T-cell (primary cell): ENCODE measurements around the gene RBBP9. TPM values are rescaled to one million over a fixed set of nuclear protein-coding genes. Genes with fewer than 3 reads are reported as not detected.

Experiments used
- ATAC-seq, 4 experiments: fragments of 200-7000 bp in 3 of 4; fragments of 150-1000 bp in 1 of 4; cut with Tn5 transposase; replicated peaks in 1 of 4; 1 replicate in 3 of 4; 2 replicates in 1 of 4; pipeline ENCODE4 v1.10.0; 2021; ENCODE audit warnings: moderate library complexity in 3 of 4, mild to moderate bottlenecking in 2 of 4, moderate number of reproducible peaks in 1 of 4
- CTCF ChIA-PET, 2 donors: fragments of 300-600 bp; sonication (Branson Sonifier 250); formaldehyde crosslinking; loops; one replicate each; lab custom pipeline; 2022; ENCODE audit warnings: antibody characterized with exemption in 2 of 2; lab: Charles Lee
- POLR2A ChIA-PET, 2 donors: fragments of 300-600 bp; sonication (Branson Sonifier 250); formaldehyde crosslinking; loops; one replicate each; lab custom pipeline; 2022; ENCODE audit warnings: antibody characterized with exemption in 2 of 2; lab: Charles Lee
- DNase-seq, 35 experiments: peaks; one replicate each; pipeline versions ENCODE4 v3.0.0 to v3.0.0-alpha.2; 2013 to 2023
- H3K27ac ChIP-seq: one replicate; pipeline ENCODE4 v1.5.1; 2013; ENCODE audit warnings: low read length
- H3K27me3 ChIP-seq, 2 experiments: replicated peaks in 1 of 2; 1 replicate in 1 of 2; 2 replicates in 1 of 2; pipeline versions ENCODE4 v1.6.1 to v1.7.0; 2013; ENCODE audit warnings: low read length in 1 of 2, mixed read lengths in 1 of 2; ENCODE audit not compliant: control insufficient read depth in 2 of 2, insufficient read depth in 2 of 2; ENCODE audit errors: extremely low read depth in 1 of 2
- H3K36me3 ChIP-seq, 2 donors: 1 replicate in 1 of 2; 2 replicates in 1 of 2; pipeline versions ENCODE4 v1.6.1 to v1.7.0; 2013; ENCODE audit warnings: low read length in 1 of 2; ENCODE audit not compliant: control insufficient read depth in 2 of 2, insufficient read depth in 1 of 2; ENCODE audit errors: extremely low read depth in 1 of 2
- H3K4me1 ChIP-seq, 2 experiments: 1 replicate in 1 of 2; 2 replicates in 1 of 2; pipeline versions ENCODE4 v1.6.1 to v1.7.0; 2013; ENCODE audit warnings: low read length in 2 of 2, mixed read lengths in 1 of 2; ENCODE audit not compliant: insufficient read depth in 2 of 2, control insufficient read depth in 1 of 2; ENCODE audit errors: extremely low read depth in 1 of 2
- H3K4me3 ChIP-seq, 2 donors: 1 replicate in 1 of 2; 2 replicates in 1 of 2; pipeline versions ENCODE4 v1.5.1 to v1.7.0; 2013; ENCODE audit warnings: mild to moderate bottlenecking in 2 of 2, low read length in 1 of 2, moderate library complexity in 1 of 2; ENCODE audit not compliant: control insufficient read depth in 1 of 2; ENCODE audit errors: extremely low read depth in 1 of 2
- H3K9me3 ChIP-seq: 2 replicates; pipeline ENCODE4 v1.7.0; 2013
- H3K27ac Mint-ChIP-seq, 2 donors: one replicate each; pipeline ENCODE4 v1.8.0; 2020 to 2021; ENCODE audit warnings: mild to moderate bottlenecking in 2 of 2, mixed read lengths in 2 of 2
- H3K27me3 Mint-ChIP-seq, 2 donors: one replicate each; pipeline ENCODE4 v1.8.0; 2021 to 2022; ENCODE audit warnings: mixed read lengths in 2 of 2
- H3K36me3 Mint-ChIP-seq: one replicate; pipeline ENCODE4 v1.8.0; 2021; ENCODE audit warnings: mixed read lengths
- H3K4me1 Mint-ChIP-seq, 3 donors: one replicate each; pipeline ENCODE4 v1.8.0; 2020 to 2022; ENCODE audit warnings: mixed read lengths in 3 of 3, mild to moderate bottlenecking in 1 of 3
- H3K4me3 Mint-ChIP-seq, 3 donors: one replicate each; pipeline ENCODE4 v1.8.0; 2020 to 2022; ENCODE audit warnings: mild to moderate bottlenecking in 3 of 3, mixed read lengths in 3 of 3, moderate library complexity in 3 of 3
- H3K9me3 Mint-ChIP-seq, 3 donors: one replicate each; pipeline ENCODE4 v1.8.0; 2020 to 2022; ENCODE audit warnings: mixed read lengths in 3 of 3
- WGBS: methylation state at CpG from one replicate; pipeline ENCODE4 v1.1.5; 2013; ENCODE audit warnings: missing lambda C conversion rate; ENCODE audit not compliant: insufficient coverage; 5-methylcytosine and 5-hydroxymethylcytosine counted together
- total RNA-seq, 35 experiments: library from RNA in 6 of 35; stranded (reverse) in 6 of 35; fragments of 120-200 nt in 1 of 35; gene quantifications; one replicate each; pipeline versions ENCODE4 v1.2.1 to v1.2.4 and lab custom pipeline; 2013 to 2026

Gene RBBP9
- total RNA-seq, 5 donors from 2014 or later (not counting 1 experiment from before 2014, with no cell fraction given) = 5.9 to 8.4 (median 7.3) TPM

- Histone ChIP-seq H3K4me1 (no peaks in the 10 kb centered on the region), H3K27ac (no peak overlapping the region), H3K9me3 (no peaks in the 10 kb centered on the region), H3K36me3 (no peaks in the 10 kb centered on the region), H3K4me3 (no peak overlapping the region), H3K27me3 (no peaks in the 10 kb centered on the region)
- POLR2A ChIA-PET = interaction anchor here in 1 of 2 donors (0.5 kb wide), 1 partner anchor 123 kb away, joined by 3 read pairs; the partner anchor contains the start of gene SMIM26
- H3K27ac Mint-ChIP-seq = no peak overlapping the region
- CTCF ChIA-PET = no interaction called here
- DNase-seq = no peak
- peaks cover 12% of the 10 kb centered on the region for H3K36me3 Mint-ChIP-seq
- H3K4me3 Mint-ChIP-seq = no peak overlapping the region
- H3K4me1 Mint-ChIP-seq = no peaks in the 10 kb centered on the region
- H3K27me3 Mint-ChIP-seq = no peaks in the 10 kb centered on the region
- WGBS = 98% methylated on average over 4 of the region's 4 CpGs
- H3K9me3 Mint-ChIP-seq = no peaks in the 10 kb centered on the region
- ATAC-seq = no peak
Observed at GRCh38 chr20:18443886-18444285, 53.1 kb downstream of the RBBP9 start.

- no peaks in the 10 kb centered on the region for H3K4me1 ChIP-seq
- H3K4me3 ChIP-seq = no peak overlapping the region
- H3K36me3 ChIP-seq = no peaks in the 10 kb centered on the region
- no peak for ATAC-seq
- H3K27me3 ChIP-seq = no peaks in the 10 kb centered on the region
- DNase-seq = no peak
- WGBS = 20% methylated on average over 1 of the region's 1 CpG
- Mint-ChIP-seq H3K36me3 (peaks cover 8% of the 10 kb centered on the region), H3K4me3 (no peak overlapping the region), H3K4me1 (peaks cover 0 to 3% (median 0%) of the 10 kb centered on the region in 3 donors), H3K27ac (no peak overlapping the region), H3K9me3 (no peaks in the 10 kb centered on the region), H3K27me3 (no peaks in the 10 kb centered on the region)
- H3K27ac ChIP-seq = no peak overlapping the region
- no peaks in the 10 kb centered on the region for H3K9me3 ChIP-seq
- ChIA-PET CTCF (no interaction called here), POLR2A (interaction anchor here in 1 of 2 donors (0.7 kb wide), 1 partner anchor 132 kb away, joined by 3 read pairs; no protein-coding TSS in a partner anchor)
Observed at GRCh38 chr20:18440403-18440802, 56.6 kb downstream of the RBBP9 start.

- H3K4me1 ChIP-seq = no peaks in the 10 kb centered on the region
- no CpG with 5 or more reads among the region's 2 CpGs for WGBS
- ChIA-PET POLR2A (no interaction called here), CTCF (no interaction called here)
- H3K27me3 ChIP-seq = no peaks in the 10 kb centered on the region
- peaks cover 0 to 3% (median 0%) of the 10 kb centered on the region in 3 donors for H3K4me1 Mint-ChIP-seq
- H3K9me3 Mint-ChIP-seq = no peaks in the 10 kb centered on the region
- no peak overlapping the region for H3K4me3 ChIP-seq
- H3K27me3 Mint-ChIP-seq = no peaks in the 10 kb centered on the region
- H3K9me3 ChIP-seq = no peaks in the 10 kb centered on the region
- DNase-seq (no peak), ATAC-seq (no peak)
- H3K4me3 Mint-ChIP-seq = no peak overlapping the region
- H3K36me3 Mint-ChIP-seq = peaks cover 4% of the 10 kb centered on the region
- no peak overlapping the region for H3K27ac ChIP-seq
- H3K36me3 ChIP-seq = no peaks in the 10 kb centered on the region
- H3K27ac Mint-ChIP-seq = no peak overlapping the region
Observed at GRCh38 chr20:18436847-18437246, 60.2 kb downstream of the RBBP9 start.

Other genes with a start within 250 kb of the RBBP9 start
- 10 to 100 TPM in 2 of 5 donors, 1 to 10 TPM in 3; 6.8 to 14.6 (median 9.0) TPM for gene ZNF133, start 208.7 kb downstream of the RBBP9 start, total RNA-seq
- gene DZANK1, start 30.2 kb downstream of the RBBP9 start, total RNA-seq = 1 to 10 TPM; 2.3 to 4.0 (median 3.2) TPM
- gene POLR3F, start 29.8 kb downstream of the RBBP9 start, total RNA-seq = 1 to 10 TPM; 5.9 to 8.8 (median 8.3) TPM
- 10 to 100 TPM; 34.7 to 51.3 (median 42.1) TPM for gene SEC23B, start 10.7 kb upstream of the RBBP9 start, total RNA-seq
- 10 to 100 TPM; 54.9 to 67.9 (median 63.4) TPM for gene SMIM26, start 70.2 kb upstream of the RBBP9 start, total RNA-seq
- 10 to 100 TPM; 15.5 to 24.9 (median 22.0) TPM for gene DTD1, start 90.8 kb upstream of the RBBP9 start, total RNA-seq